Measurements from ENCODE around the gene DNMT1. TPM values are rescaled to one million over a fixed set of nuclear protein-coding genes. Genes with fewer than 3 reads are reported as not detected.

The DNMT1 gene
- total RNA-seq, 2 experiments from 2014 or later, result 345 to 355 TPM

DNA sequence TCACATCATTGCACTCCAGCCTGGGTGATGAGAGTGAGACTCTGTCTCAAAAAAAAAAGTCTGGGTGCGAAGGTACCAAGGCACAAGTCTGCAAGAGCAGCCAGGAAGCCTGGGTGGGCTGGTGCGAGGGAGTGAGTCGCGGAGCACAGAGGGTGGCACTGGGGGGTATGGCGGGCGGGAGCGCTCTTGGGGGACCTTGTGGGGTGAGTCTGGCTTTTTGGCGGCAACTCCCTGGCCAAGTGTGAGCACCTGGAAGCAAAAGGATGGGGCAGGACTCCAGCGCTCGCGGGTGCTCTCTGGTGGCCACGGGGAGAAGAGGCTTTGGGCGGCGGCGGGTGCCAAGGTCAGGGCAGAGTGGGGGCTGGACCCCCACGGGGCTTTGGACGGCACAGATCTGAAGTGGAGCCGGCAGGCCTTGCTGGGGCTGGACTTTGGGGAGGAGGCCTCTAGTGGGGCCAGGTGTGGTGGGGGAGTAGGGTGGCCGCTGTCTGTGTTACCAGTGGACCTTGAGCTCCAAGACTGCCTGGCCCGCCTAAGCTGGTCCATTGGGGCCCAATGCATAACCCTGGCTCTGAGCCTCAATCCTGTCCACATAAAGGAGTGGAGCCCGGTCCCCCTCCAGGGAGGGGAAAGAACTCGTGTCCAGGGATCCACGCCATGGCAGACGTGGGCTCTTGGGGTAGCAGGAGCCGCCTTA, 81.7 kb downstream of the DNMT1 start:
- ChIA-PET POLR2A (interaction anchor here (0.5 to 5.1 kb wide), 9 partner anchors 10 to 253 kb away, joined by 3 to 45 read pairs (median 5); partner anchors contain the start of genes ANGPTL6, ICAM1 and S1PR2), CTCF (interaction anchor here (0.6 to 9.7 kb wide), 5 partner anchors 13 to 470 kb away, joined by 3 to 127 read pairs (median 4); partner anchors contain the start of gene ANGPTL6)

DNA sequence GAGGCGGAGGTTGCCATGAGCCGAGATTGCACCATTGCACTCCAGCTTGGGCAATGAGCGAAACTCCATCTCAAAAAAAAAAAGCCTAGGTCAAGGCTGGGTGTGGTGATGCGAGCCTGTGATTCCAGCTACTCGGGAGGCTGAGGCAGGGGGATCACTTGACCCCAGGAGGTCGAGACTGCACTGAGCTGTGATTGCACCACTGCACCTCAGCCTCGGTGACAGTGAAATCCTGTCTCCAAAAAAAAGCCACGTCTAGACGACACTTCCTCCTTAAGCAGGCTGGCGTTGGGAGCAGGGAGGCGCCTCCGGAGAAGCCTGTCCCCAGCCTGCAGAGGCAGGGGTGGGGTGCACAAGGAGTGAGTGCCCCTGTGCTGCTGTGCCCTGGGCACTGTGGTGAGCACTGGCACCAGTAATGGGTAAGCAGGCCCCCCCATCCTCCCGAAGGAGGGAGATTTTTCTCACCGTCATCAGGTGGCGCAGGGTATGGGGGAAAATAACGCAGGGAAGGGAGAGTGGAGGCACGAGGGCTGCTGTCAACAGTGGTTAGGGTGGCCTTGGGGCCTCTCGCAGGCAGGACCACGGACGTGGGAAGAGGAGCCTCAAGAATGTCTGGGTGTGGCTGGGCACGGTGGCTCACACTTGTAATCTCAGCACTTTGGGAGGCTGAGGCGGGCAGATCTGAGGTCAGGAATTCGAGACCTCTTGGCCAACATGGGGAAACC, 82.6 kb downstream of the DNMT1 start:
- CTCF ChIA-PET, result interaction anchor here (0.6 to 9.7 kb wide), 3 partner anchors 12 to 58 kb away, joined by 3 to 127 read pairs (median 9); partner anchors contain the start of gene ANGPTL6
- POLR2A ChIA-PET, result interaction anchor here (0.6 to 4.2 kb wide), 9 partner anchors 9 to 646 kb away, joined by 3 to 45 read pairs (median 6); partner anchors contain the start of genes ANGPTL6 and S1PR2

DNA sequence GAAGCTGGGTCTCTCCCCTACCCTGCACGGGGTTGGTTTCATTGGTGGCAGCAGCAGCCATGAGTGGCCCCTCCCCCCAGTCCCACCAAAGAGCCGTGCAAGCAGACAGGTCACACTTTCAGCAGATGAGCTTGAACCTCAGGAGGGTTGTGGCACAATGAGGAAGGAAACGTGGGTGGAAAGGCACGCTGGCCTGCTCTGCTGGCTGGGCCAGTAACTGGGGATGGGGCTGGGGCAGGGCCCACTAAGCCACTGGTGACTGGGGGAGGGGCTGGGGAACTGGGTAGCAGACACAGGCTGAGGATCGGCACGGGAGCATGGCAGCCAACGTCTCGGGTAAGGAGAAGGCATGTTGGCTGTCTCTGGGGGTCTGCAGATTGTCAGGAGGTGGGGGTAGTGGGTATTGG, 83.3 kb downstream of the DNMT1 start, which contains the start of gene P2RY11:
Gene P2RY11, plus strand, starts transcription at position 289 of the 407 bp plus-strand sequence. Its CDS starts 29 bp downstream, at position 318.
- CTCF ChIA-PET, result interaction anchor here (9.7 kb wide), 1 partner anchor 11 kb away, joined by 127 read pairs; the partner anchor contains the start of gene ANGPTL6
- POLR2A ChIA-PET, result interaction anchor here (0.6 to 1.7 kb wide), 6 partner anchors 9 to 647 kb away, joined by 3 to 14 read pairs (median 4); partner anchors contain the start of gene ANGPTL6

DNA sequence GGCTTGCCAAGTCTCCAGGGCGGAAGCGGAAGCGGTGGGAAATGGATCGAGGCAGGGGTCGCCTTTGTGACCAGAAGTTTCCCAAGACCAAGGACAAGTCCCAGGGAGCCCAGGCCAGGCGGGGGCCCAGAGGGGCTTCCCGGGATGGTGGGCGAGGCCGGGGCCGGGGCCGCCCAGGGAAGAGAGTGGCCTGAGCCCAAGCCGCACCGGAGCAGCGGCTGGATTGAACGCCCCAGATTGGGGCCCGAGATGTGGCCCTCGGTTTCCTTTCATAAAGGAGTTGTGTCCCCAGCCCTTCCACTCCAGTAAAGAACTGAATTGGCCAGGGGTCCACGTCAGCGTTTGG, 83.8 kb downstream of the DNMT1 start:
- CTCF ChIA-PET, result interaction anchor here (9.7 kb wide), 1 partner anchor 11 kb away, joined by 127 read pairs; the partner anchor contains the start of gene ANGPTL6
- POLR2A ChIA-PET, result interaction anchor here (0.7 to 1.7 kb wide), 4 partner anchors 8 to 15 kb away, joined by 3 to 14 read pairs (median 4); partner anchors contain the start of gene ANGPTL6

DNA sequence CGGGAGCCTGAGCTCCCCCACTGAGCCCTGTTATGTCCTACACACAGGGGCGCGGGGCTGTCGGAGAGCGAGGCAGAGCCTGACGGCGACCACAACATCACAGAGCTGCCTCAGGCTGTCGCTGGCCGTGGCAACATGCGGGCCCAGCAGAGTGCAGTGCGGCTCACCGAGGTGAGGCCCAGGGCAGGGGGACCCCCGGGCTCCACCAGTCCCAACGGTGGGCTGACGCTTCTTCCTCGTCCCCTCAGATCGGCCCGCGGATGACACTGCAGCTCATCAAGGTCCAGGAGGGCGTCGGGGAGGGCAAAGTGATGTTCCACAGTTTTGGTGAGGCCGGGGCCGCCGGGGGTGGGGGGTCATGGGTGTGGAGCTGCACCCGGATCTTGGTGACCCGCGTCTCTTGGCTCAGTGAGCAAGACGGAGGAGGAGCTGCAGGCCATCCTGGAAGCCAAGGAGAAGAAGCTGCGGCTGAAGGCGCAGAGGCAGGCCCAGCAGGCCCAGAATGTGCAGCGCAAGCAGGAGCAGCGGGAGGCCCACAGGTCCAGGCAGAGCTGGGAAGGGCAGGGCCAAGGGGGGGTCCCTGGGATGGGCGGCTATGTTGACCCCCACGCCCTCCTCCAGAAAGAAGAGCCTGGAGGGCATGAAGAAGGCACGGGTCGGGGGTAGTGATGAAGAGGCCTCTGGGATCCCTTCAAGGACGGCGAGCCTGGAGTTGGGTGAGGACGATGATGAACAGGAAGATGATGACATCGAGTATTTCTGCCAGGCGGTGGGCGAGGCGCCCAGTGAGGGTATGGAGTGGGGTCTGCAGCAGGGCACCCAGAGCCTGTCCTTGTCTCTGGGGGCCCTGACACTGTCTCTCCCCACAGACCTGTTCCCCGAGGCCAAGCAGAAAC, 84.4 kb downstream of the DNMT1 start:
- POLR2A ChIA-PET, result interaction anchor here (0.9 to 1.6 kb wide), 4 partner anchors 8 to 14 kb away, joined by 3 to 5 read pairs (median 4); no protein-coding TSS in a partner anchor

DNA sequence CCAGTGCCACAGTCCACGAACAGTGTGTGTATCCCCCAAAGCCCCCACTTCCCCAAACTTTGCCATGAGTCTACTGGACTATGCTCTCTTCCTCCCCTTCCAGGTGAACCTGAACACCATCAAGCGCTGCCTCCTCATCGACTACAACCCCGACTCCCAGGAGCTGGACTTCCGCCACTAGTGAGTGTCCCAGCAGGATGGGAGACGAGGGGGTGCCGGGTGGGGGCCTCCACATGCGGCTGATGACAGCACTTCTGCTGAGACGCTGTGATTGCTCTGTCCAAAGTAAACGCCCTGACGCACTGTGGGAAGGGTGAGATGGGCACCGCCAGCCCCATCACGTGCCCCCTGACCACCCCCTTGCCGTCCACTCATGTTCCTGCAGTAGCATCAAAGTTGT, 85.2 kb downstream of the DNMT1 start:
- ChIA-PET CTCF (interaction anchor here (1.7 to 9.7 kb wide), 2 partner anchors 9 to 10 kb away, joined by 5 to 127 read pairs; partner anchors contain the start of genes ANGPTL6 and EIF3G), POLR2A (interaction anchor here (0.6 to 1.6 kb wide), 3 partner anchors 9 to 198 kb away, joined by 3 to 5 read pairs (median 3); no protein-coding TSS in a partner anchor)

More for the DNA sequence above, 84.4 kb downstream of the DNMT1 start:
- CTCF ChIA-PET, result interaction anchor here (9.7 kb wide), 1 partner anchor 10 kb away, joined by 127 read pairs; the partner anchor contains the start of gene ANGPTL6

DNA sequence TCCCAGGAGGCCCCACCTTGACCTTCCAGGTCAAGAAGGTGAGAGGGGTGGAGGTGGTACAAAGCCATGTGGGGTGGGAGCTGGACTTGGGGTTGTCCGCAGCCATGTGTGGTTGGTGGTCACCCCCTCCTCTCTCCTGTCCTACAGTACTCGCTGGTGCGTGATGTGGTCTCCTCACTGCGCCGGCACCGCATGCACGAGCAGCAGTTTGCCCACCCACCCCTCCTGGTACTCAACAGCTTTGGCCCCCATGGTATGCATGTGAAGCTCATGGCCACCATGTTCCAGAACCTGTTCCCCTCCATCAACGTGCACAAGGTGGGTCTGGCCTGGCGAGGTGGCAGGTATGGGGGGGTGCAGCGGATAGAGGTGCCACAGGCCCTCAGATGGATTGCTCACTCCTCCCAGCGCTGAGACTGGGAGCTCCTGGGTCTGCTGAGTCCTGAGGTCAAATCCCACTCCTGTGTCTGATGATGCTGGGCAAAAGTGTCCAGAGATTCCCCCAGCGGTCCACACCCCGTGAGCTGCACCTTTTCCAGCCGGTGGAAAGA, 86.9 kb downstream of the DNMT1 start:
- CTCF ChIA-PET, result interaction anchor here (0.6 to 2.1 kb wide), 7 partner anchors 8 to 163 kb away, joined by 3 to 7 read pairs (median 5); partner anchors contain the start of genes EIF3G and ICAM1
- POLR2A ChIA-PET, result interaction anchor here (0.6 to 1.6 kb wide), 4 partner anchors 9 to 1005 kb away, joined by 3 to 12 read pairs (median 4); no protein-coding TSS in a partner anchor

DNA sequence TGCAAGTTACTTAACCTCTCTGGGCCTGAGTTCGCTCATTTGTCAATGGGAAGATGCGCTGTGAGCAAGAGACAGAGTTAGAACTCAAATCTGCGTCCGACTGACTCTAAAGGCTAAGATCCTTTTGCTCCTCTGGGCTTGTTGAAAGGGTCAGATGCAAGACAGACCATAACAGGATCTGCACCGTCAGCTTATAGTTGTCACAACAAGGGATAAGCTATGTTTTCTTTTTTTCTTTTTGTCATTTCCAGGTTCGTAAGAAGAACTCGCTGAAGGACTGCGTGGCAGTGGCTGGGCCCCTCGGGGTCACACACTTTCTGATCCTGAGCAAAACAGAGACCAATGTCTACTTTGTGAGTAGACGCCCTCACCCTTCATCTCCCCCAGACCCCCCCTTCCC, 87.5 kb downstream of the DNMT1 start:
- POLR2A ChIA-PET, result interaction anchor here (0.6 to 1.6 kb wide), 3 partner anchors 11 to 1006 kb away, joined by 3 to 12 read pairs (median 3); no protein-coding TSS in a partner anchor
- CTCF ChIA-PET, result interaction anchor here (0.6 to 2.1 kb wide), 6 partner anchors 8 to 164 kb away, joined by 3 to 7 read pairs (median 5); partner anchors contain the start of gene ICAM1

DNA sequence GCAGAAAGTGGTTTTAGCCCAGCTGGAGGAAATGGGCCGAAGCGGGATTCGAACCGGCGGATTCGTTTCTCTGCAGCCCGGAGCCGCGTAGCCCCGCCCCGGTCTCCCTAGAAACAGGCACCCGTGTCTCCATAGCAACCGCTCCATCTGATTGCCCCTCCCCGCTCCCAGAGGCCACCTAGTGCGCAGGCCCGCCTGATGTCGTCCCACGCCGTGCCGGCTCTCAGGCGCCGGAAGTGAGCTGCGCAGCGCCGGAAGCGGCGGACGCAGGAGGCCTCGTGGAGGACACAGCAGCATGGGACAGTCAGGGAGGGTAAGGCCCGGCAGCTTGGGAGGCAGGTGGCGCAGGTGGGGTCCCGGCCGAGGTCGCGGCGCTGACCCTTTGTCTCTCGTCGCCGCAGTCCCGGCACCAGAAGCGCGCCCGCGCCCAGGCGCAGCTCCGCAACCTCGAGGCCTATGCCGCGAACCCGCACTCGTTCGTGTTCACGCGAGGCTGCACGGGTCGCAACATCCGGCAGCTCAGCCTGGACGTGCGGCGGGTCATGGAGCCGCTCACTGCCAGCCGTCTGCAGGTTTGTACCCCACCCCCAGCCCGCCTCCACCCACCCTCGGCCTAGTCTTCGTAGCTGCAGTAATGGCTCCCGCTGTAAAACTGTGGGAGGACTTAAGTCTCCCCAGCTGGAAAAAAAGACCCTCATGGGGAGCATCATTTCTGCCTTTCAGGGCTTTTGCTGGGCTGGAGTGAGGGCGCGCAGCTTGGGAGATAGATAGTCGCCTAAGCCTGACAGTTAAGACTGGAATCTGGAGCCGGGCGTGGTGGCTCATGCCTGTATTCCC, 88.4 kb downstream of the DNMT1 start, which contains the start of gene PPAN:
Gene PPAN, plus strand, starts transcription at position 263 of the 837 bp plus-strand sequence. Its CDS starts 33 bp downstream, at position 296.
- CTCF ChIA-PET, result interaction anchor here (1.3 to 2.1 kb wide), 5 partner anchors 9 to 165 kb away, joined by 4 to 7 read pairs (median 5); partner anchors contain the start of gene ICAM1
- POLR2A ChIA-PET, result interaction anchor here (0.6 to 2.8 kb wide), 5 partner anchors 9 to 544 kb away, joined by 3 to 19 read pairs (median 5); partner anchors contain the start of gene ICAM1

DNA sequence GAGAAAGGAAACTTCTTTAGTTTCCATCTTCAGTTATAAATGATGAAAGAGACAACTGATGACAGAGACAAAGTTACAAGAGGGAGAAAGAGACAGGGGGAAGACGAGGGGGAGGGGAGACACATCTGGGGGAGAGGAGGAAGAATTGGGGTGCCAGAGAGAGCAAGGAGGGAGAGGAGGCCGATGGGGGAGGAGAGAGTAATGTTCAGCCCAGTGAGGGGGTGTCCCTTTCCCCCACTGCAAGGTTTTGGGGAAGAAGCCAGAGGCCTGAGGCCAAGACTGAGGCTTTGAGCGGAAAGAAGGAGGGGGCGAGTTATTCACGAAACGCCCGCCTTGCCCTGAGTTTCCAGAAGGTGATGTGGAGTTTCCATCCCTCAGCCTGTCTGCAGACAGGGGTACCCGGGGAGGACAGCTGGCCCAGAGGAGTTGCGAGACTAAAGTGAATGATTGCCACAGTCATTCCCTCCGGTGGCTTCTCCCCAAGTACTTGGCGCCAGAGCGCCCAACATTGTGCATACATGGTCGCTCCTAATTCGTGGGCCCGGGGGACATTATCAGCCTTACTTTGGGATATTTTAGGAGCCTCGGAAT, 89.1 kb downstream of the DNMT1 start:
- ChIA-PET POLR2A (interaction anchor here (1.0 to 2.8 kb wide), 4 partner anchors 9 to 302 kb away, joined by 3 to 19 read pairs (median 4); partner anchors contain the start of gene ICAM1), CTCF (interaction anchor here (1.3 to 1.8 kb wide), 4 partner anchors 9 to 144 kb away, joined by 4 to 7 read pairs (median 6); no protein-coding TSS in a partner anchor)

DNA sequence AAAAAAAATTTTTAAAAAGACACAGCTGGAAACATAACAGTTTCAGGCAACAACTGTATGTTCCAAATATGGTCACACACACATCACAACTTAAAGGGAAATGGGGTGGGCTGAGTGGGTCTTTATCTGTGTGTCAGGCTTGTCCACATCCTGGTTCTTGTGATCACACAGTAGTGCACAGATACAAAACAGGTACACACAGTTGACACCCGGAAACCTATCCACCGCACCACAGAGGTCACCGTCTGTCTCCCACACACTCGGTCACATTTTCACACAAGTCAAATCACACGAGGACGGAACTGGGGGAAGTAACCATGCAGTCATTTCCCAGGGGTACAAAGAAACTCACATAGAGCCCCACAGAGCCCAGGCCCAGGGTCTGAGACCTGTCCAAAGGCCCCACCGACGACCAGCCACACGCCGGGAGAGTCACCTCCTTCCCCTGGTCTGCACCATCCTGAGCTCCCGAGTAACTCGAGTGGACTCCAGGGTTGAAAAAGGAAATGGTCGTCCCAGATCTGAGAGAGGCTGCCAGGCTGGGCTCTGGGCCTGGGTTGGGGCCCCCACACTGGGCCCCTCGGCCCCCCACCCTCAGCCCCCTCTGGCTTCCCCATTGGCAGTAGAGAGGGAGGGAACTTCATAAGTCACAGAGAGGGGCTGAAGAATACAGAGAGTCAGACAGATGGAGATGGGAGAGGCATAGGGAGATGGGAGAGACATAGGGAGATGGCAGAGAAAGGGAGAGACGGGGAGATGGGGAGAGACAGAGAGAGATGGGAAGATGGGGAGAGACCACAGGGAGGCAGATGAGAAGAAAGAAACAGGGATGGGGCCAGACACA, 89.9 kb downstream of the DNMT1 start:
- POLR2A ChIA-PET, result interaction anchor here (0.6 to 4.6 kb wide), 3 partner anchors 8 to 90 kb away, joined by 3 to 45 read pairs (median 19); partner anchors contain the start of gene DNMT1
- CTCF ChIA-PET, result interaction anchor here (0.6 to 9.1 kb wide), 6 partner anchors 9 to 311 kb away, joined by 3 to 127 read pairs (median 4); partner anchors contain the start of gene P2RY11

DNA sequence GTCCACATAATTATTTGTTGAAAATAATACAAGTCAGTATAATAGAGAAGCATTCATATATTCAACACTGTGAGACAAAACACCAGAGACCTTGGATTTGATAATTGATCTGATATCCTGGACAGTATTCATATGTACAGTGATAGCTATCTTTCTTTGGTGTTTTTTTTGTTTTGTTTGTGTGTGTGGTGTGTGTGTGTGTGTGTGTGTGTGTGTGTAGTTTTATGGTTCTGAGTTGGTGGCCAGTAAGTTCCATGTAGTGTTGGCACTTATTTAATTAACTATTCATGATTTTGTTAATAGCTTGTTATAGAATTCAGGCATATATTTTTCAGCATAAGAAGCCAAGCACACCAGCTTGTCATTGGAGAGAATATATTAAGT, 90.6 kb downstream of the DNMT1 start:
- ChIA-PET CTCF (interaction anchor here (0.7 to 9.1 kb wide), 5 partner anchors 8 to 314 kb away, joined by 3 to 127 read pairs (median 4); partner anchors contain the start of gene P2RY11), POLR2A (interaction anchor here (2.8 to 4.6 kb wide), 2 partner anchors 8 to 11 kb away, joined by 19 to 45 read pairs; no protein-coding TSS in a partner anchor)

DNA sequence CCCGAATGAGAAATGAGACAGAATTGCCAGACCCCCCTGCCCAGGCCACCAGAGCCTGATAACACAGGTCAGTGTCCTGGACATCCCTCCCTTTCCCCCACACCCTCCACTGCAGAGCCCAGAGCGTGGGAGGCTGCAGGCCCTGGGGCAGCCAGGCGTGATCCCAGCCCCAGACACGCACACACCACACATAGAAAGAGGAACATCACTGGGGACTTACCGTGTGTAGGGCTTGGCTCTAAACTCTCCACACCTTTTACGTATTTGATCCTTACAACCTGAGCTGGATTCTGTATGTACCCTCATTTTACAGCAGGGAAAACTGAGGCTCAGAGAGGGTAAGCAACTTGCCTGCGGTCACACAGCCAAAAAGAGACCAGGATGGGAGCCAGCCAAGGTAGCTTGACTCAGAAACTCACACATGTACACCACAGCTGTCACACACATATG, 91.9 kb downstream of the DNMT1 start:
- POLR2A ChIA-PET, result interaction anchor here (1.0 to 4.6 kb wide), 3 partner anchors 9 to 12 kb away, joined by 3 to 45 read pairs (median 14); partner anchors contain the start of gene P2RY11
- CTCF ChIA-PET, result interaction anchor here (0.8 to 9.1 kb wide), 4 partner anchors 11 to 315 kb away, joined by 3 to 127 read pairs (median 4); partner anchors contain the start of gene P2RY11

DNA sequence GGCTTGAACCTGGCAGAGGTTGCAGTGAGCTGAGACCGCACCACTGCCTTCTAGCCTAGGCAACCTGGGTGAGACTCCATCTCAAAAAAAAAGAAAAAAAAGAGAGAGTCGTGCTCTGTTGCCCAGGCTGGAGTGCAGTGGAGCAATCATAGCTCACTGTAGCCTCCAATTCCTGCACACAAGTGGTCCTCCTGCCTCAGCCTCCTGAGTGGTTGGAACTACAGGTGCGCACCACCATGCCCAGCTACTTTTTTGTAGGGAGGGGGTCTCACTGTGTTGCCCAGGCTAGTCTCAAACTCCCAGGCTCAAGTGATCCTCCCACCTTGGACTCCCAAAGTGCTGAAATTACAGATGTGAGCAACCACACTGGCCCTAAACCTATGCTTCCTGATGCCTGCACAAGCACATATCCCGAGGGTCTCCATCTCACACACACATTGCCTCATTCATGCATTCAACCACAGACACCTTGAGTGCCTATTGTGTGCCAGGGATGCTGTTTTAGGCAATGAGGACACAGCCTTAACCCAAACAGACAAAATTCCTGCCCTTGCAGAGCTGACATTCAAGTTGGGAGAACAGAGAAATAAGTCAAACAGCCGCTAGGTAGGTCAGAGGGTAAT, 94.5 kb downstream of the DNMT1 start:
- CTCF ChIA-PET, result interaction anchor here (0.6 to 9.1 kb wide), 8 partner anchors 8 to 1667 kb away, joined by 4 to 127 read pairs (median 4); partner anchors contain the start of genes P2RY11 and ZNF441
- POLR2A ChIA-PET, result interaction anchor here (0.9 to 4.6 kb wide), 4 partner anchors 10 to 14 kb away, joined by 3 to 45 read pairs (median 12); partner anchors contain the start of gene P2RY11
